Measurements from ENCODE around the gene CPN2. TPM values are rescaled to one million over a fixed set of nuclear protein-coding genes. Genes with fewer than 3 reads are reported as not detected.

CPN2 gene
- total RNA-seq, 3 donors from 2014 or later = 0.14 TPM; not detected in 2

DNA sequence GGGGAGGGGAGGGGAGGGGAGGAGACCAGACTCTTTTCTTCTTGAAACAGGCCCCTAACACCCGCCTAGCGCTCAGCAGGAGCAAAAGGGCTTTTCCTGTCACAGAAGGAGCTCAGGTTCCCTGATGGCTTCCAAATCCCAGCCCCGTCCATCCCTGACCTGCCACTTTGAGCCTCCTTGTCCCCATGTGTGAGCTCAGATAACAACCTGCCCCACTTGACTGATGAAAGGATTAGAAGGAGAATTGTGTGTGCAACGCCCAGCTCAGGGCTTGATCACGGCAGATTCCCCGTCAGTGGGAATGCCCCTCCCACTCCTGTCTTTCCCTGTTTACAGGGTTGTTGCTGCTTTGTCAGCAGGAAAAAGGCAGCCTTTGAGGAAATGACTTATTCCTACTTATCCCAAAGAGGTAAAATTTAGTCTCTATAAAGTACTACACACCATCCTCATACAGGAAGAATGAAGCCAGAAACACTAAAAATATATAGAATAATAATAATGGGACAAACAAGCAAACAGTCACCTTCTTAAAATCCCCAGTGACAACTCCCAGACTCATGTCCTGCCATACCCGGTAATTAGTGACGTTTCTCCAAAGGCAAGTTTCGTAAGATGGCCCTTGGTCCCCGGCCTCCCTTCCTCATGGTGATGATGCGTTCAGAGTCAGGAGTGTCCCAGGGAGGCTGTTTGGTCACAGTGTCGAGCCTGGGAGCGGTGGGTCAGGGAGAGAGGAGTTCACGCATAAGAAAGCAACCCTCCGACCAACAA lies 24.5 kb upstream of the CPN2 start:
- Histone ChIP-seq H3K9me3 (no peaks in the 10 kb centered on the region), H3K4me3 (no peak overlapping the region), H3K4me1 (ENCODE audit: low read depth) (no peaks in the 10 kb centered on the region), H3K36me3 (ENCODE audit: low read depth) (no peaks in the 10 kb centered on the region)
- DNase-seq = no peak
- ATAC-seq = no peak
- intact Hi-C loops (cut with DNase I, micrococcal nuclease) = no loop called here
- TF ChIP-seq, protein P1, sequence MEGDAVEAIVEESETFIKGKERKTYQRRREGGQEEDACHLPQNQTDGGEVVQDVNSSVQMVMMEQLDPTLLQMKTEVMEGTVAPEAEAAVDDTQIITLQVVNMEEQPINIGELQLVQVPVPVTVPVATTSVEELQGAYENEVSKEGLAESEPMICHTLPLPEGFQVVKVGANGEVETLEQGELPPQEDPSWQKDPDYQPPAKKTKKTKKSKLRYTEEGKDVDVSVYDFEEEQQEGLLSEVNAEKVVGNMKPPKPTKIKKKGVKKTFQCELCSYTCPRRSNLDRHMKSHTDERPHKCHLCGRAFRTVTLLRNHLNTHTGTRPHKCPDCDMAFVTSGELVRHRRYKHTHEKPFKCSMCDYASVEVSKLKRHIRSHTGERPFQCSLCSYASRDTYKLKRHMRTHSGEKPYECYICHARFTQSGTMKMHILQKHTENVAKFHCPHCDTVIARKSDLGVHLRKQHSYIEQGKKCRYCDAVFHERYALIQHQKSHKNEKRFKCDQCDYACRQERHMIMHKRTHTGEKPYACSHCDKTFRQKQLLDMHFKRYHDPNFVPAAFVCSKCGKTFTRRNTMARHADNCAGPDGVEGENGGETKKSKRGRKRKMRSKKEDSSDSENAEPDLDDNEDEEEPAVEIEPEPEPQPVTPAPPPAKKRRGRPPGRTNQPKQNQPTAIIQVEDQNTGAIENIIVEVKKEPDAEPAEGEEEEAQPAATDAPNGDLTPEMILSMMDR (IDR thresholded peaks at IDR 0.05) = no peak

DNA sequence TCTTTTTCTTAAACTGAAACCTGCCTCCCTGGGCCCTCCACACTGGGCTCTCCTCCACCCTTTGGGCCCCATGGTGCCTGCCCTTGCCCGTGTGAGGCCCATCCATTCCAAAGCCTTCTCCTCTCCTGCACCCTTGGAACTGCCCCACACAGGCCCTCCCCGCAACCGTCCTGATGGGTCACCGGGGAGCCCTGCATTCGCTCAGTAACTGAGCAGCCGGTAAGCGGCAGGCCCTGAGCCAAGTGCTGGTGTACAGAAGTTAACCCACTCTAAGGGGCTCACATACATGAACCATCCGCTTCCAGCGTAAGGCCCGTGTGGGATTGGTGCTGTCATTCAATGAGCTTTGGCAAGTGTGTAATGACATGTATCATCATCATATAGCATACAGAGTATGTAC lies 23.8 kb upstream of the CPN2 start:
- DNase-seq = no peak
- intact Hi-C loops (cut with DNase I, micrococcal nuclease) = no loop called here
- H3K9me3 ChIP-seq = no peaks in the 10 kb centered on the region
- no peaks in the 10 kb centered on the region for H3K4me1 ChIP-seq (ENCODE audit: low read depth)
- no peaks in the 10 kb centered on the region for H3K36me3 ChIP-seq (ENCODE audit: low read depth)
- ATAC-seq = no peak
- H3K4me3 ChIP-seq = no peak overlapping the region
- TF ChIP-seq, protein P1 (IDR thresholded peaks at IDR 0.05) = no peak

DNA sequence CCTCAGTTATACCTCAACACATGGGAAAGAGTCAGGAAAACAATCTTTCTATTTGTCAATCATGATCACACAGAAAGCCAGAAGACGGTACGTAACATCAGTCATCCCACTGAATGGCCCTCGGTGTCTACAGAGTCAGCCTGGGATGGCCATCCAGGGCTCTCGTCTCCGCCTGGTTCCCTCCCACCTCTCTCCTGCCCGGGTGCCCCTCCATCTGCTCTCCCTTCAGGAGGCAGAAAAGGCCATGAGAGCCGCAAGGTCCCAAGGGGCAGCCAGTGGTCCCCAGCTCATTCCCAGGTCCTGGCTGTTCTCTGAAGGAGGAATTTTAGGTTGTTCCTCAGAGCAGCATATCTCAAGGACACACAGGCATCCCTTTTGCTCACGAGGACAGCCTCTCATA lies 22.8 kb upstream of the CPN2 start:
- Histone ChIP-seq H3K36me3 (ENCODE audit: low read depth) (no peaks in the 10 kb centered on the region), H3K9me3 (no peaks in the 10 kb centered on the region), H3K4me1 (ENCODE audit: low read depth) (no peaks in the 10 kb centered on the region), H3K4me3 (no peak overlapping the region)
- intact Hi-C loops (cut with DNase I, micrococcal nuclease) = no loop called here
- ATAC-seq (no peak), DNase-seq (no peak)
- TF ChIP-seq, protein P1 (IDR thresholded peaks at IDR 0.05) = no peak

DNA sequence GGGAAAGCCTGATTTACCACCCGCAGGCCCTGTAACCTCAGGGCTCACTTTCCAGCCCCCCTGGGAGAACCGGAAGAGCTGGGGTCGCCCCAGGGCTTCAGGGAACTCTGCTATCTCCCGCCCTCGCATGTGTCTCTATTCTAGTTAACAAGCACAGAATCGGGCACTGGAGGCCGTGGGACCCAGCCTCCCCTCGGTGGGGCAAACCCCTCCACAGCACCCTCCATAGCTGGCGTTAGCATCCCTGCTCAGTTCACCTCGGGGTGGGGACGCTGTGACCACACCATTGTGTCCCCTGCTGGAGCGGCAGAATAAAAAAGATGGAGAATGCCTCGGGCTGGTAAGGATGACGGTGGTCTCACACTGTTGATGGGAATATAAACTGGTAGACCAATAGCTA lies 21.9 kb upstream of the CPN2 start:
- TF ChIP-seq, protein P1 (IDR thresholded peaks at IDR 0.05) = no peak
- intact Hi-C loops (cut with DNase I, micrococcal nuclease) = no loop called here
- H3K36me3 ChIP-seq (ENCODE audit: low read depth) = no peaks in the 10 kb centered on the region
- no peaks in the 10 kb centered on the region for H3K9me3 ChIP-seq
- no peaks in the 10 kb centered on the region for H3K4me1 ChIP-seq (ENCODE audit: low read depth)
- H3K4me3 ChIP-seq = no peak overlapping the region
- DNase-seq = no peak
- no peak for ATAC-seq

DNA sequence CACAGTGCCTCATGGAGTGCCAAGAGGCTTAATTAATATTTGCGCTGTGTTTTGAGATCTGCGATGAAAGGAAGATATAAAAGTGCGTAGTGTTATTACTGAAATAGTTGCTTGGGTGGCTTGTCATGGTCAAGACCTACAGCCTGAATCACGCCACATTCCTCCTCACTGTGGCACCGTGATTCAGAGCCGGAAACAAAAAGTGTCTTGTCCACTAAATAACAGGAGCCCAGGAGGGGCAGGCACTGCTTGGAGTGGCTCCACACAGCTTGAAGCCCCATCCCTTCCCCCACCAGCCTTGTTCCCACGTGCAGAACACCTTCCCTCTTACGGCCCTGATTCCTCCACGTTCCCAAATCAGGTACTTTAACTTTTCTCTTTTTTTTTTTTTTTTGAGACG lies 19.6 kb upstream of the CPN2 start:
- H3K36me3 ChIP-seq (ENCODE audit: low read depth) = no peaks in the 10 kb centered on the region
- DNase-seq (no peak), ATAC-seq (no peak)
- H3K4me1 ChIP-seq (ENCODE audit: low read depth) = no peaks in the 10 kb centered on the region
- intact Hi-C loops (cut with DNase I, micrococcal nuclease) = no loop called here
- no peaks in the 10 kb centered on the region for H3K9me3 ChIP-seq
- H3K4me3 ChIP-seq = no peak overlapping the region
- TF ChIP-seq, protein P1 (IDR thresholded peaks at IDR 0.05) = no peak
